Ovary (tissue), 10 donors: ENCODE results near the gene CR1L. TPM values are rescaled to one million over a fixed set of nuclear protein-coding genes. Genes with fewer than 3 reads are reported as not detected.

ENCODE experiments used
- DNase-seq, 5 donors: peaks; one replicate each; pipeline ENCODE4 v3.0.0-alpha.2; 2019 to 2020
- H3K27ac ChIP-seq, 2 donors: fragments of 200-600 bp; one replicate each; pipeline versions ENCODE4 v1.5.1 to v1.8.0; 2019 to 2022
- H3K27me3 ChIP-seq: fragments of 200-600 bp; one replicate; pipeline ENCODE4 v1.8.0; 2022
- H3K36me3 ChIP-seq: fragments of 200-600 bp; sonication (generic); one replicate; pipeline ENCODE4 v1.5.1; 2019
- H3K4me1 ChIP-seq: one replicate; pipeline ENCODE4 v1.8.1; 2013; ENCODE audit warnings: mild to moderate bottlenecking, moderate library complexity; ENCODE audit not compliant: insufficient read depth
- H3K4me3 ChIP-seq: fragments of 200-600 bp; sonication (generic); one replicate; pipeline ENCODE4 v1.5.1; 2017
- H3K9me3 ChIP-seq, 2 donors: fragments of 200-600 bp in 1 of 2; sonication (generic) in 1 of 2; one replicate each; pipeline versions ENCODE4 v1.5.1 to v1.8.1; 2013 to 2019; ENCODE audit warnings: mild to moderate bottlenecking in 1 of 2, moderate library complexity in 1 of 2
- CTCF ChIP-seq, 3 donors: fragments of 450-650 bp in 2 of 3; fragments of 200-600 bp in 1 of 3; IDR thresholded peaks; one replicate each; pipeline versions ENCODE4 v1.5.1 to v1.8.0; 2016 to 2022; ENCODE audit warnings: antibody characterized with exemption in 3 of 3, mild to moderate bottlenecking in 1 of 3
- EP300 ChIP-seq: sonication (generic); formaldehyde crosslinking; IDR thresholded peaks from one replicate; pipeline ENCODE4 v1.6.1; 2017; ENCODE audit warnings: antibody characterized with exemption
- POLR2A ChIP-seq: fragments of 450-650 bp; IDR thresholded peaks from one replicate; pipeline ENCODE4 v1.6.1; 2017; ENCODE audit warnings: antibody characterized with exemption, mild to moderate bottlenecking, moderate library complexity
- WGBS, 3 donors: extraction: QIAGEN DNeasy Blood & Tissue Kit in 1 of 3; methylation state at CpG; one replicate each; pipeline versions ENCODE4 v1.1.5 to v1.1.7; 2013 to 2017; 5-methylcytosine and 5-hydroxymethylcytosine counted together
- intact Hi-C, 4 donors: fragments of 100-400 bp; cut with DNase I; formaldehyde crosslinking; loops; one replicate each; pipeline versions ENCODE4 v1.11.0 to v1.15.1; 2022 to 2023
- long read RNA-seq, 3 donors: library from polyadenylated mRNA in 2 of 3; unstranded in 2 of 3; transcript quantifications; one replicate each; pipeline ENCODE4 v2.0.0 and lab custom pipeline, GENCODE V29; 2021 to 2026
- polyA plus RNA-seq, 2 donors: library from polyadenylated mRNA; stranded (reverse); fragments of 200-250 nt in 1 of 2; fragments of 350-450 nt in 1 of 2; fragmentation: Illumina TruSeq in 1 of 2; extraction: RNeasy Lipid Tissue Mini Kit (QIAGEN cat#74804) in 1 of 2; gene quantifications; one replicate each; pipeline ENCODE4 v1.2.3, GENCODE V29; 2013 to 2014
- total RNA-seq, 7 donors: library from RNA; depleted of rRNA in 2 of 7; stranded (reverse); fragments of >200 nt in 2 of 7; fragmentation: NEBNext Ultra II Directional in 3 of 7; extraction: Animal tissue kit (Norgen Biotek cat#: 25700) in 3 of 7; gene quantifications; one replicate each; pipeline versions ENCODE4 v1.1.0 to v1.2.4, GENCODE V29; 2016 to 2023
- donor health status: DM: no; HTN: no; CAD: no; lungs with moderate emphysema.
- donor health status: DM: no; HTN: no; CAD: no.
- donor health status: Bipolar disorder and iron deficiency.
- donor health status: DM: yes; HTN: yes; CAD: no.
- donor health status: DM: no; HTN: no; CAD: no.
- donor health status: DM: yes; HTN: yes; CAD: no.

The CR1L gene
- total RNA-seq = under 1 TPM in 1 of 7 donors, not detected in 6; 0.92 TPM
- not detected for polyA plus RNA-seq
- long read RNA-seq, donor 1 = 0 reads
- long read RNA-seq, donor 2 = 0 reads
- long read RNA-seq, donor 3 = 0 reads

GRCh38 chr1:207644852-207645634 is at the start of gene CR1L:
Gene CR1L, plus strand, starts transcription at chr1:207645133. Its CDS starts 101 bp downstream, at chr1:207645234.
- H3K4me1 ChIP-seq = peaks cover 3% of the 10 kb centered on the region
- no peaks in the 10 kb centered on the region for H3K9me3 ChIP-seq
- TF ChIP-seq EP300 = no peak
- TF ChIP-seq POLR2A = no peak
- no peak for TF ChIP-seq CTCF (IDR thresholded peaks at IDR 0.05)
- peak; percentile 50 to 81 (median 69) for DNase-seq
- 3 to 7% (median 5%) methylated on average over 64 to 65 of the region's 65 CpGs for WGBS, 3 donors
- peak within 1 kb of the TSS; percentile 35 for H3K4me3 ChIP-seq
- no peaks in the 10 kb centered on the region for H3K36me3 ChIP-seq
- H3K27ac ChIP-seq = no peak within 1 kb of the TSS
- H3K27me3 ChIP-seq = no peaks in the 10 kb centered on the region
- intact Hi-C loops = loop anchor here in 1 of 4 donors (10.0 kb wide), 1 partner anchor 150 kb away; no protein-coding TSS in a partner anchor

DNA sequence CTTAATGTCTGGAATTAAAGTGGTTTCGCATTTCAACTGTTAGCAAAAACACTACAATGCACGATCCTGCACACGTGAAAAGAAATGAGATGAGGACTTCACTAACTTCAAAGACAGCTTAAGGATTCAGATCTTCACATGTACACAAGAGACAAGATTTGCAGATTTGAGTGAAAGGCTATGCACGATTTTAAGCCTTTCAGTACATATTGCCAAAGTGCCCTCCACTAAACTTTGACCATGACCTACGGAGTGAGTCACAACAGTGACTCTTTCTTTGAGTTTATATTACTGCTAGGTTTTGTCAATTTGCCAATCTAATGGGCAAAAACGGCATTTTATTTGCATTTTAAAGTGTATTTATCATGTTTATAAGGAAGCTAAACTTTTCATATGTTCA is 41.2 kb upstream of the CR1L start:
- TF ChIP-seq POLR2A = no peak
- TF ChIP-seq CTCF (IDR thresholded peaks at IDR 0.05) = no peak
- TF ChIP-seq EP300 = no peak
- no peak overlapping the region for H3K27ac ChIP-seq
- no peaks in the 10 kb centered on the region for H3K27me3 ChIP-seq
- 43 to 58% (median 46%) methylated on average over 6 of the region's 6 CpGs for WGBS, 3 donors
- no peak for DNase-seq
- no peaks in the 10 kb centered on the region for H3K4me1 ChIP-seq
- H3K36me3 ChIP-seq = no peaks in the 10 kb centered on the region
- intact Hi-C loops = no loop called here
- no peaks in the 10 kb centered on the region for H3K9me3 ChIP-seq
- no peak overlapping the region for H3K4me3 ChIP-seq

DNA sequence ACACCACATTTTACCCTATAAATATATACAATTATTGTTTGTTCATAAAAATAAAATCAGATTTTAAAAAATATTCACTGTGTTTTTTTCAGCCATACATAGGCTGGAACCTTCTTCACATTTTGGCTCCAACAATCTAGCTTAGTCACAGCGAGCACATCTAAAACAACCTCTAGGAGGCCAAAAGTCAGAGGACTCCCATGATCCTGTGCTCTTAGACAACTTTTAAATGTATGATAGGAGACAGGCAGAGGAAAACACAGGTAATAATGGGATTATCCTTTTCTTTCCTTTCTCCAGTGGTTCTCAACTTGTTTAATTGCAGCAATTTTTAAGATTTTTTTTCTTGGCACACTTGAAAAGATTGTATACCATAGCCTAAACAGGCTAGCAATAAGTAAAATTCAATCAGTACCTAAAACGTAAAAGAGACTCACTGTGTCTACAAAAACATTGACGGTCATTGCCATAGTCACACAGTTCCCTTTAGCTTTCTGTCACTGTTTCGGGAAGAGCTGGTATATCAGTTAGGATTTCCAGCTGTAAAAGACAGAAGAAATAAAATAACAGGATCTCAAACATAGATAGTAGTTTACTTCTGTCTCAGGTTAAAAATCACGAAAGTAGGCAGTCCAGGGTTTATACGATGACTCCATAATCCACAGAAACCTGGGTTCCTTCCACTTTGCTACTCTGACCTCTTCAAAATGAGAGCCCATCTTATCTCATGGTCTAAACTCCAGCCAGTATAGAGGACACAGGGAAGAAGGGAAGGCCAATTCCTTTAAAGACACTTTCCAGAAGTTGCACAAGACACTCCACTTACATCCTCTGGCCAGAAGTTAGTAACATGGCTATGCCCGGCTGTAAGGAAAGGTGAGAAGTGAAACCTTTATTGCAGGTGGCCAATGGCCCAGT is 39.2 kb upstream of the CR1L start:
- intact Hi-C loops = no loop called here
- Histone ChIP-seq H3K4me3 (no peak overlapping the region), H3K9me3 (no peaks in the 10 kb centered on the region), H3K27ac (no peak overlapping the region), H3K4me1 (no peaks in the 10 kb centered on the region), H3K27me3 (no peaks in the 10 kb centered on the region), H3K36me3 (no peaks in the 10 kb centered on the region)
- WGBS, 3 donors = 83 to 91% (median 85%) methylated on average over 7 of the region's 7 CpGs
- no peak for DNase-seq
- no peak for TF ChIP-seq POLR2A
- TF ChIP-seq CTCF (IDR thresholded peaks at IDR 0.05) = no peak
- TF ChIP-seq EP300 = no peak

- no peak for TF ChIP-seq POLR2A
- no peak for DNase-seq
- Histone ChIP-seq H3K4me3 (no peak overlapping the region), H3K27ac (no peak overlapping the region), H3K9me3 (no peaks in the 10 kb centered on the region), H3K36me3 (no peaks in the 10 kb centered on the region), H3K4me1 (no peaks in the 10 kb centered on the region), H3K27me3 (no peaks in the 10 kb centered on the region)
- 82 to 87% (median 86%) methylated on average over 2 of the region's 2 CpGs for WGBS, 3 donors
- intact Hi-C loops = no loop called here
These were observed 38.6 kb upstream of the CR1L start for GRCh38 chr1:207606362-207606755.
